GM11168 (cell line): ENCODE measurements around the gene KRTAP17-1.
"Not testable (repeated sequence)": the region's sequence is repeated elsewhere in the genome, so short reads cannot be mapped to it uniquely, and the experiment has no call there.

Experiments used
- in situ Hi-C: fragments of 300-500 bp; cut with MboI; formaldehyde crosslinking; loops from one replicate; pipeline ENCODE4 v1.12.0; 2022; ENCODE audit warnings: low sequenced_read_pairs; ENCODE audit not compliant: unreplicated experiment

The KRTAP17-1 gene, protein sequence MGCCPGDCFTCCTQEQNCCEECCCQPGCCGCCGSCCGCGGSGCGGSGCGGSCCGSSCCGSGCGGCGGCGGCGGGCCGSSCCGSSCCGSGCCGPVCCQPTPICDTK

GRCh38 chr17:41315204-41315794, at the start of gene KRTAP17-1:
Gene KRTAP17-1, minus strand, starts transcription at chr17:41315710. Its CDS starts 60 bp downstream, at chr17:41315650.
- in situ Hi-C loops, result loop anchor here (25.0 kb wide), 1 partner anchor 403 kb away; no protein-coding TSS in a partner anchor

GRCh38 chr17:41363881-41364280, 48.4 kb upstream of the KRTAP17-1 start:
- in situ Hi-C loops, result no loop called here

- in situ Hi-C loops, result no loop called here
These were observed 44.9 kb upstream of the KRTAP17-1 start for GRCh38 chr17:41360296-41360995.

- in situ Hi-C loops, result no loop called here
These were observed 39.0 kb upstream of the KRTAP17-1 start for GRCh38 chr17:41354536-41354935.

GRCh38 chr17:41352597-41353366, 37.3 kb upstream of the KRTAP17-1 start:
- in situ Hi-C loops, result no loop called here

- in situ Hi-C loops, result no loop called here
These were observed 35.7 kb upstream of the KRTAP17-1 start for GRCh38 chr17:41351177-41351576.

DNA sequence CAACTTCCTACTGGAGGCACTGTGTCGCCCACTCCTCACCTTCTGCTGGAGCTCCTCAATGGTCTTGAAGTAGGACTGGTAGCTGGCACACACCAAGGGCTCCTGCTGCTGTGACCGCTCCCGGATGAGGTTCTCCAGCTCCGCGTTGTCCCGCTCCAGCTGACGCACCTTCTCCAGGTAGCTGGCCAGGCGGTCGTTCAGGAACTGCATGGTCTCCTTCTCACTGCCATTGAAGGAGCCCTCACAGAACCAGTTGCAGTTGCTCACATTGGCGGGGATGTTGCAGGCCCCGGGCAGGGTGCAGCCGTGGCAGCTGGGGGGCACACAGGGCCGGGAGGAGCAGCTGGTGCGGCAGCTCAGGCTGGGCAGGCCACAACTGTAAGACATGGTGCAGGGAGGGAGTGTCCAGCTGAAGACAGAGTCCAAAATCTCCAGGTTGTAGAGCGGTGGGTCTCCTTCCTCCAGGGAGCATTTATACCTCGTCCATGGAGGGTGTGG, 34.9 kb upstream of the KRTAP17-1 start, which contains the start of gene KRT33A:
Gene KRT33A (minus strand): TSS at position 448 of the 498 bp plus-strand sequence. CDS start 61 bp downstream, at position 387.
- in situ Hi-C loops, result not testable (repeated sequence)

- in situ Hi-C loops, result no loop called here
These were observed 32.6 kb upstream of the KRTAP17-1 start for GRCh38 chr17:41347869-41348760.

- in situ Hi-C loops, result not testable (repeated sequence)
These were observed 30.9 kb upstream of the KRTAP17-1 start for GRCh38 chr17:41346421-41346820.

DNA sequence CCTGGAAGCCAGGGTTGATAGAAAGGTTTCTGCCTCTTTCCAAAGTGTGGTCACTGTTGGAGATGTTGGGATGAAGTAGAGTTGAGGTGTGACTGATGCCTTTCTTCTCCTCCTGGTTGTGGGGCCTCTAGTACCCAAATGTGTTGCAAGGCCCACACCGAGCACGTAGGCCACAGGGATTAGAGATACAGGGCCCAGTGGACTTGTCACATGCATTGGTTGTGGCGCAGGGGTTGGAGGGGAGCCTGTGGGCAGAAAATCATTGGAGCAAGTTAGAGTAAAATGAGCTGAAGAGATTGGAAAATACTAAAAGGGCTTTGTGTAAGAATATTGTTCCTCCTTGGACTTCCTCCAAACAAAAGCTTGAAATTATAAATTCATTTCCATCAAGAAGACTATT, 30.5 kb upstream of the KRTAP17-1 start:
- in situ Hi-C loops, result no loop called here

DNA sequence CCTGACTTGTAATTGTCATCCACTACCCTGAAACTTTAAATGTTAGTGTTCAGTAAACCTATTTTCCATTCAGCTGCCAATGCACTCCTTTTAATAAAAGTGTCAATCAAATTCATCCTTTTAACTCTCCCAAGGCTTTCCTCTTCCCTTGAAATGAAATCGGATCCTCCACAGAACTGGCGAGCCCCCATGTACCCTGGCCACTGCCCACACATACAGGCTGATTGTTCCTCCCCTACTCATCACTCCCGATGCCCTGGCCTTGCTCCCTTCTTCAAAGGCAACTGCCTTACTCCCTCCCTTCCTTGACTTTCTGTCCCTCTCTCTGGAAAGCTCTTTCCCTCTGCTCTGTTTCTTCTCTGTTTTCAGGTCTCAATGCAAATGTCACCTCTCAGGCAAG, 27.5 kb upstream of the KRTAP17-1 start:
- in situ Hi-C loops, result no loop called here

DNA sequence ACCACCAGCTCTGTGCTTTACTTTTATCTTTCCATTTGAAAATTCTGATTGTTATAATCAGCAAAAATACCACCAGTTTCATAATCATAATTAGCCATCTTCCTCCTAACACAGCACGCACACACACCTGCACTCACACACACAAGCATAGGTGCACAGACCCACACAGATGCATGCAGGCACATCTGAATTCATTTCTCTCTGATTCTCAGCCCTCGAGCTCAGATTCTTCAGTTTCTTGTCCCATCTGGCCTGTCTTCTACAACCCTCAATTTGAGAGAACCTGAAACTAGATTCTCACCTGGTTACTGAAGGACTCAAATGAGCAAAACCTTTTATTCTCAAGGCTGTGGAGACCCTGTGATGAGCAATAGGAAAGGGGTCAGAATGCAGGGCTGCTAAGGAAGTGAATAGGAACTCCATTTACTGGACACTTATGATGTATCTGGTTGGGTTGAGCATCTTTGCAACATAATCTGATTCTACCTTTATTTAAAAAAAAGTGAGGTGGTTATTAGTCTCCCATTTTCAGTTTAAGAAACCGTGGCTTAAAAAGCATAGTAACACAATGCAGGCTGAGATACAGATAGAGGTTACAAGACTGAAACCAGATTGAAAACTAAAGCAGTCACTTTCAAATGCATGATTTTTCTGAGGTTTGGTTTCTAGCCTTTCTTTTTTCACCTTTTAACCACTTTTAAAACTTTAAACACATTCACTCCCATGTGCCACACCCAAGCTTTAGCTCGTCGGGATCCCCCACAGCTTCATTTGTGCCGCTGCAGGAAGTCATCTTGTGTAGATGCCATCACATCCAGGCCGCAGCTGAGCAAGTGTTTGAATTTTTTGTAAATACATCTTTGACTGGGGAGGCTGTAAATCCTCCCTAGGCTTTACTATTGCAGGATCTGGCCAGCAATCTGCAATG, 25.7 kb upstream of the KRTAP17-1 start:
- in situ Hi-C loops, result no loop called here

DNA sequence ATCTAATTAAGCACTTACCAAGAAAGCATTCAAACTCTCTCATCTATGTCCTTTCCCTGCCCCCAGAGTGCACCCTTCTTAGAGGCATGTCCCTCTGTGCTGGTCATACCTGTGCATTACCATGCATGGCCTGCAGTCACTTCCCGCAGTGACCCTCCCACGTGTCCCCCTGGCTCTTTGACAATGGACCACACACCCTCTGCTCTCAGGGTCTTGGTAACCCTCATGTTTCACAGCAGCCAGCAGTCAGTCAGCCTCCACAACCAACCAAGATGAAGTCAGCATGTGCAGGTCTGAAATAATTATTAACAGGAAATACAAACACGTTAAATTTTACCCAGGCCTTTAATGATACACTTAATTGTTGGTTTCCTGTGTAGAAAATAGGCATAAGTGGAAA, 25.0 kb upstream of the KRTAP17-1 start:
- in situ Hi-C loops, result no loop called here

- in situ Hi-C loops, result no loop called here
These were observed 24.2 kb upstream of the KRTAP17-1 start for GRCh38 chr17:41339571-41340172.

DNA sequence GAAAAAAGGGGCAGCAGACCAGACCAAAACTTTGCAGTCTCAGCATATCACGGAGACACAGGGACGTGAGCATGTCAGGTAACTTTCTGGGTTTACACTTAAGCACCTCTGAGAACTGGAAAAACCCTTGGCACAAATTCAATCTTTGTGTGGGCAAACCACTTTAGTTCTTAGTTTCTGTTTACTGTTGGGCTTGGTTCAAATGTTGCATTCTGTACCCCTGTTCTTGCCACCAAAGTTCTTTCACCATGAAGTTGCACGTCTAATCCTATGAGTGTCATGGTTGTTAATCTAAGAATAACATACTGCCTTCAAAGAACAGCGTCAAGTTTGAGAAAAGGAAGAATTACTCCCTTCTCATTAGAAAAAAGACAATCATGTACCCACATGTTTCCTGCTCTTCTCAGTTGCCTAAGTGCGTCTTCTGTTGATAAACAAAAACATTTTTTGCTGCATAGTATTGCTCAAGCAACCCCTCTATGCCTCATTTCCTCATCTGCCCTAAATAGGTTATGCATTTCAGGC, 23.5 kb upstream of the KRTAP17-1 start:
- in situ Hi-C loops, result no loop called here

- in situ Hi-C loops, result no loop called here
These were observed 20.2 kb upstream of the KRTAP17-1 start for GRCh38 chr17:41335747-41336146.

DNA sequence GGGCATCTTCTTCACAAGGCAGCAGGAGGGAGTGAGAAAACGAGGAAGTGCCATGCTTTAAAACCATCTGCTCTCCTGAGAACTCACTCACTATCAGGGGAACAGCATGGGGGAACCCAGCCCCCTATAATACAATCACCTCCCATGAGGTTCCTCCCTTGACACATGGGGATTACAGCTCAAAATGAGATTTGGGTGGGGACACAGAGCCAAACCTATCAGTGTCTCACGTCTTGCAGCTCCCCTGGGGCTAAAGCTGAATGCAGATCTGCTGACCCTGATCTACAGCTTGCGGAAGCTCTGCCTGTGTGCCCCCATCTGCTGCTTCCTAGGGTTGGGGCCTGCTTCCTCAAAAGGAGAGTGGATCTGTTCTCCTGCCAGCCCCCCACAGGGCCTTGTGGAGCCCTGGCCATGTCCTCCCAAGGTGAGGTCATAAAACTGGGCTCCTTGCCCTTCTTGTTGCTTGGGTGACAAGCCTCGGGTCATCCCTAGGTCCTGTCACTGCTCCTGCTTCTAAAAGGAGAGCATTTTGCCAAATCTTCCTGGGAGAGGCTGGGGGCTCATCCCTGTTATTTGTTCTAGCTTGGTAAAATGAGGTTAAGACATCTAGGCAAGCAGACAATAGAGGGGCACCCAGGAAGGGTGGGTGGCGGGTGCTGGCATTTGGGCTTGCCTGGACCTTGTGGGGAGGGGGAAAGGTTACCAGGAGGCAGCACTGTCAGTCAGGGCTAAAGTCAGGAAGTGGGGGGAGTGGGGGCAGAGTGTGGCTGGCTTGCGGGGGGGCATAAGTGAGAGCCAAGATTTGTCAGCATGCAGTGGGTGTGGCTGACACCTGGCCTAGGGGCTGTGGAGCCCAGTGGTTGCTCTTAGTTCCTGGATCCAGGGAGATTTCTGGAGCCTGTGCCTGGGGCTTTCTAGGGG, 19.1 kb upstream of the KRTAP17-1 start:
- in situ Hi-C loops, result no loop called here
